ENCODE measurements around the gene ADGRD1.

The ADGRD1 gene

GRCh38 chr12:131007740-131008117 lies 54.0 kb downstream of the ADGRD1 start:
- no peak overlapping the region for H3K4me3 ChIP-seq (ENCODE audit: low read depth in 1 of 2, low read length in 2 of 2)
- H3K9me3 ChIP-seq (ENCODE audit: insufficient read depth, low read length, severe bottlenecking) = no peaks in the 10 kb centered on the region
- H2AFZ ChIP-seq (ENCODE audit: low read depth, low read length) = no peak overlapping the region
- H3K79me2 ChIP-seq (ENCODE audit: insufficient read depth, low read length) = no peaks in the 10 kb centered on the region
- H3K4me1 ChIP-seq (ENCODE audit: insufficient read depth, low read length) = no peaks in the 10 kb centered on the region
- no peaks in the 10 kb centered on the region for H3K27me3 ChIP-seq (ENCODE audit: insufficient read depth, low read length, poor library complexity)
- no peak overlapping the region for H3K9ac ChIP-seq (ENCODE audit: low read depth, low read length)
- no peaks in the 10 kb centered on the region for H3K36me3 ChIP-seq (ENCODE audit: insufficient read depth, low read length)
- no peaks in the 10 kb centered on the region for H4K20me1 ChIP-seq (ENCODE audit: insufficient read depth, low read length)
- no peak for ATAC-seq (ENCODE audit: insufficient read depth, low read depth)
- H3K27ac ChIP-seq (ENCODE audit: low read length) = no peak overlapping the region
- TF ChIP-seq EZH2 (IDR thresholded peaks at IDR 0.05; ENCODE audit: borderline replicate concordance, low read depth, low read length, severe bottlenecking) (no peak), CTCF (IDR thresholded peaks at IDR 0.05; ENCODE audit: borderline replicate concordance, extremely low read depth, low read length, poor library complexity, severe bottlenecking) (no peak)
- DNase-seq = no peak
- no peak overlapping the region for H3K4me2 ChIP-seq (ENCODE audit: insufficient read depth, low read length)

DNA sequence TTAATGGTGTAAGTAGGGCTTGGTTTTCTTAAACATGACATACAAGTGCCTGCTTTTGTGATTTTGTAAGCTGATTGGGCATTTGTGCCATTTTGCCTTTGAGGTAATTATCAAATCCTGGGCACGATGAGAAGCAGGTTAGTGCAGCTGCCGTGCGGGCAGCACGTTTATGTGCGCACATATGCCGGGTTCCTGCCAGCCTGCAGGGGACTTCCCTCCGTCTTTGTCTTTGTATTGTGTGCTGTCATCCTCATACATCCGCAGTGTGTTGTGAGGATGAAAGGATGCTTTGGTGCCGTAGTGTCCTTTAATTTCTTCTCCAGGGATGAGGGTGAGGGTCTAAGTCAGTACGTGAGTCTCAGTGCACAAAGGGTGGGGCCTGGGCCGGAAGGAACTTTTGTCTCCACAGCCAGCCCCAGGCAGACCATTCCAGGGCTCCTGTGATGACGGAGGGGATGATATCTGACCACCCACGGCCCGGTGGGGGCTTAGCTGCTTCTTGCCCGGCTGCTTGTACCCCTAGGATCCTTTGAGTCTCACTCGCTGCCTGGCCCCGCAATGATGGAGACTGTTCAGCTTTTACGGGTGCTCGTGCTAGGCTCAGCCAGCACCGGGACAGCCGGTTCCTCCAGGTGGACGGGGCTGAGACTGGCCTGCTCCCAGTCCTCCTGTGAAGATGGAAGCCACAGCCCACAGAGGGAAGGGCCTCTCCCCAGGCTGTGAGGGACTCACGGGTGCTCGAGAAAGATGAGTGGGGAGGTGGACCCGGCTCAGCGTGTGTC lies 54.6 kb downstream of the ADGRD1 start:
- Histone ChIP-seq H3K9me3 (ENCODE audit: insufficient read depth, low read length, severe bottlenecking) (no peaks in the 10 kb centered on the region), H3K27ac (ENCODE audit: low read length) (no peak overlapping the region), H3K4me3 (ENCODE audit: low read depth in 1 of 2, low read length in 2 of 2) (no peak overlapping the region), H4K20me1 (ENCODE audit: insufficient read depth, low read length) (no peaks in the 10 kb centered on the region), H3K4me2 (ENCODE audit: insufficient read depth, low read length) (no peak overlapping the region), H3K4me1 (ENCODE audit: insufficient read depth, low read length) (no peaks in the 10 kb centered on the region), H2AFZ (ENCODE audit: low read depth, low read length) (no peak overlapping the region), H3K27me3 (ENCODE audit: insufficient read depth, low read length, poor library complexity) (no peaks in the 10 kb centered on the region), H3K79me2 (ENCODE audit: insufficient read depth, low read length) (no peaks in the 10 kb centered on the region), H3K36me3 (ENCODE audit: insufficient read depth, low read length) (no peaks in the 10 kb centered on the region), H3K9ac (ENCODE audit: low read depth, low read length) (no peak overlapping the region)
- TF ChIP-seq EZH2 (IDR thresholded peaks at IDR 0.05; ENCODE audit: borderline replicate concordance, low read depth, low read length, severe bottlenecking) = no peak
- no peak for TF ChIP-seq CTCF (IDR thresholded peaks at IDR 0.05; ENCODE audit: borderline replicate concordance, extremely low read depth, low read length, poor library complexity, severe bottlenecking)
- no peak for ATAC-seq (ENCODE audit: insufficient read depth, low read depth)
- no peak for DNase-seq

GRCh38 chr12:131008913-131009270 lies 55.2 kb downstream of the ADGRD1 start:
- no peak overlapping the region for H3K4me2 ChIP-seq (ENCODE audit: insufficient read depth, low read length)
- no peak for ATAC-seq (ENCODE audit: insufficient read depth, low read depth)
- no peak overlapping the region for H3K4me3 ChIP-seq (ENCODE audit: low read depth in 1 of 2, low read length in 2 of 2)
- no peaks in the 10 kb centered on the region for H3K79me2 ChIP-seq (ENCODE audit: insufficient read depth, low read length)
- no peaks in the 10 kb centered on the region for H3K4me1 ChIP-seq (ENCODE audit: insufficient read depth, low read length)
- H2AFZ ChIP-seq (ENCODE audit: low read depth, low read length) = no peak overlapping the region
- no peak for TF ChIP-seq EZH2 (IDR thresholded peaks at IDR 0.05; ENCODE audit: borderline replicate concordance, low read depth, low read length, severe bottlenecking)
- TF ChIP-seq CTCF (IDR thresholded peaks at IDR 0.05; ENCODE audit: borderline replicate concordance, extremely low read depth, low read length, poor library complexity, severe bottlenecking) = no peak
- H4K20me1 ChIP-seq (ENCODE audit: insufficient read depth, low read length) = no peaks in the 10 kb centered on the region
- no peak overlapping the region for H3K9ac ChIP-seq (ENCODE audit: low read depth, low read length)
- H3K36me3 ChIP-seq (ENCODE audit: insufficient read depth, low read length) = no peaks in the 10 kb centered on the region
- no peak overlapping the region for H3K27ac ChIP-seq (ENCODE audit: low read length)
- H3K9me3 ChIP-seq (ENCODE audit: insufficient read depth, low read length, severe bottlenecking) = no peaks in the 10 kb centered on the region
- H3K27me3 ChIP-seq (ENCODE audit: insufficient read depth, low read length, poor library complexity) = no peaks in the 10 kb centered on the region
- DNase-seq = no peak

Measured in DND-41 (cell line).